Measurements from ENCODE around the gene ADGRB2.

The ADGRB2 gene

GRCh38 chr1:31700468-31701090 is 63.6 kb downstream of the ADGRB2 start:
- TF ChIP-seq, protein P1, sequence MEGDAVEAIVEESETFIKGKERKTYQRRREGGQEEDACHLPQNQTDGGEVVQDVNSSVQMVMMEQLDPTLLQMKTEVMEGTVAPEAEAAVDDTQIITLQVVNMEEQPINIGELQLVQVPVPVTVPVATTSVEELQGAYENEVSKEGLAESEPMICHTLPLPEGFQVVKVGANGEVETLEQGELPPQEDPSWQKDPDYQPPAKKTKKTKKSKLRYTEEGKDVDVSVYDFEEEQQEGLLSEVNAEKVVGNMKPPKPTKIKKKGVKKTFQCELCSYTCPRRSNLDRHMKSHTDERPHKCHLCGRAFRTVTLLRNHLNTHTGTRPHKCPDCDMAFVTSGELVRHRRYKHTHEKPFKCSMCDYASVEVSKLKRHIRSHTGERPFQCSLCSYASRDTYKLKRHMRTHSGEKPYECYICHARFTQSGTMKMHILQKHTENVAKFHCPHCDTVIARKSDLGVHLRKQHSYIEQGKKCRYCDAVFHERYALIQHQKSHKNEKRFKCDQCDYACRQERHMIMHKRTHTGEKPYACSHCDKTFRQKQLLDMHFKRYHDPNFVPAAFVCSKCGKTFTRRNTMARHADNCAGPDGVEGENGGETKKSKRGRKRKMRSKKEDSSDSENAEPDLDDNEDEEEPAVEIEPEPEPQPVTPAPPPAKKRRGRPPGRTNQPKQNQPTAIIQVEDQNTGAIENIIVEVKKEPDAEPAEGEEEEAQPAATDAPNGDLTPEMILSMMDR (IDR thresholded peaks at IDR 0.05), result no peak

GRCh38 chr1:31699341-31699891 is 64.7 kb downstream of the ADGRB2 start:
- TF ChIP-seq, protein P1 (IDR thresholded peaks at IDR 0.05), result no peak

DNA sequence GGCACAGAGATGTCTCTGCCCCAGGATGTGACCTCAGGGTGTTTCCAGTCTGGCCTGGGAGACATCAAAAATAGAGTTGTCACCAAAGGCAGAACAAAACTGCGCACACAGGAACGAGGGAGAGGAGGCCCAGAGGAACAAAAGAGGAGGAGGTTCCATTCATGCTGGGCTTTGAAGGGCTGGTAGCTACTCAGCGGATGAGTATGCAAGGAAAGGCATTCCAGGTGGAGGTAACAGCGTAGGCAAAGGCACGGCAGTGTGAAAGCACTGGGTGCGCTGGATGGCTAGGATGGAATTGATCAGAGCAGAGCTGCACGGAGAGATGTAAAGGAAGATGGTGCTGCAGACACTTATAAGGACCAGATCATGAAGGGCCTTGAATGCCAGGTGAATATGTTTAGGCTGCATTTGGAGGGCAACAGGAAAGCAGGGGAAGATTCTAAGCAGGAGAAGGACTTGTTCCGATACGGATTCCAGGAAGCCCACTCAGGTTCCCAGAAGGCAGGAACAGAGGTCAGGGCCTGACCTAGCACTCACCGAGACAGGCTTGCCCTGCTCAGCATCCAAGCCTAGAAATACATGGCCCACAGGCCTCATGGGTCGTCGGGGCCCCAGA is 66.7 kb downstream of the ADGRB2 start:
- TF ChIP-seq, protein P1 (IDR thresholded peaks at IDR 0.05), result no peak

GRCh38 chr1:31696242-31696641 is 67.9 kb downstream of the ADGRB2 start:
- TF ChIP-seq, protein P1 (IDR thresholded peaks at IDR 0.05), result no peak

- TF ChIP-seq, protein P1 (IDR thresholded peaks at IDR 0.05), result no peak
These were observed 68.8 kb downstream of the ADGRB2 start for GRCh38 chr1:31695327-31695726.

GRCh38 chr1:31694964-31695313 is 69.2 kb downstream of the ADGRB2 start:
- TF ChIP-seq, protein P1 (IDR thresholded peaks at IDR 0.05), result no peak

GRCh38 chr1:31694069-31694963 is 69.8 kb downstream of the ADGRB2 start:
- TF ChIP-seq, protein P1 (IDR thresholded peaks at IDR 0.05), result no peak
